ENCODE measurements around the gene HS3ST1.

The HS3ST1 gene

DNA sequence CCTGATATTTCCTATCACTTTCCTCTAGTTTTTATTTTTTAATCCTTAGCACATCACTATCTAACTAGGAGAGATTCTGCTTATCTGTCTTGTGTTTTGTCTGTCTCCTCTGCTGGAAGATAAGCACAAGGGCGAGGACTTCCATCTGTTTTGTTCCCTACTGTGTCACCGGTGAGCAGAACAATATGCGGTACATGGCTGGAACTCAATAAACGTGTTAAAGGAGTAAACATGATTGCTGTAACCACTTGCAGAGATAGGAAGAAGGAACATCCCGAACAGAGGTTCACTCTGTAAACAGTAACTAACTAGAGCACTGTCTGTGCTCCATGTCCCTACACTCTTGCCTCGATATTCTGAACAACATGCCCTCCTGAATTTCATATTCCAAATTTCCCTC, 5.2 kb downstream of the HS3ST1 start:
- no peak overlapping the region for H3K4me3 ChIP-seq (ENCODE audit: low read depth, low read length)
- no peak for DNase-seq (ENCODE audit: low read depth, low spot score)
- ChIA-PET CTCF (interaction anchor here (2.0 kb wide), 1 partner anchor 842 kb away, joined by 7 read pairs; no protein-coding TSS in a partner anchor), POLR2A (no interaction called here)
- TF ChIP-seq CTCF (IDR thresholded peaks at IDR 0.05; ENCODE audit: insufficient read depth, low read length, missing control alignments), result no peak

DNA sequence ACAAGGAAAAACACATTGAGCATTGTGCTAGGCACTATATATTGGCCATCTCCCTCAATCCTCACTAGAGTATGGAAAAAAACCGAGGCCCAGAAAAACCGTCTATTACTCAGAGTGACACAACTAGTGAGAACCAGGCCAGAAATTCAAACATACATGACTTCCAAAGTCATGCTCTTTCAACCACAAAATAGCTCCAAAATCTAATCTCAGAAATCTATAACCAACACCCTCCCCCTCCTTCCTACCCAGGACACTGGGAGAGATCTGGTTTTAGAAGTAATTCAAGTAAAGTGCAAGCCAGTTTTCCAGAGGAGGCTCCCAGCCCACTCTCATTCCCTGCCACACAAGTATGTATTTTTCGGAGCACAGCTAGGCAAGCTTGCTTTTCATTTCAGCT, 7.6 kb downstream of the HS3ST1 start:
- ChIA-PET CTCF (no interaction called here), POLR2A (no interaction called here)
- TF ChIP-seq CTCF (IDR thresholded peaks at IDR 0.05; ENCODE audit: insufficient read depth, low read length, missing control alignments), result no peak
- no peak overlapping the region for H3K4me3 ChIP-seq (ENCODE audit: low read depth, low read length)
- DNase-seq (ENCODE audit: low read depth, low spot score), result no peak

DNA sequence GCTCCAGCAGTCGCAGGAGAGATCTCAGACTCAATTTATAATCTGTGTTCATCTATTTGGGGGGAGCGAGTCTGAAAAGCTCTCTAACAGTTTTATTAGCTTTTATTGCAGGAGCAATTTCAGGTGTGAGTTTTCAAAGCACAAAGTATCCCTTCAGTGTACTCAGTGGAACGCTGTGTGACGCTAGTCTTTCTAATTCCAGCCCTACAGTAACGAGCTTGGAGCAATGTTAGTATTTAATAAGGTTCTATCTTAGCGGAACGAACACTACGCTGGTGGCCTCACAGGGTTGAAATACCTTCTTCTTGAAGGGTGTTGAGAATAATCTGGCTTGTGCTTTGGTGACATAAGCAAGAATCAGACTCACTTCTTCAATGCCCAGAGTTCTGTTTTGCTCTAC, 8.4 kb downstream of the HS3ST1 start:
- CTCF ChIA-PET, result no interaction called here
- no peak for DNase-seq (ENCODE audit: low read depth, low spot score)
- no peak overlapping the region for H3K4me3 ChIP-seq (ENCODE audit: low read depth, low read length)
- no peak for TF ChIP-seq CTCF (IDR thresholded peaks at IDR 0.05; ENCODE audit: insufficient read depth, low read length, missing control alignments)
- POLR2A ChIA-PET, result no interaction called here

DNA sequence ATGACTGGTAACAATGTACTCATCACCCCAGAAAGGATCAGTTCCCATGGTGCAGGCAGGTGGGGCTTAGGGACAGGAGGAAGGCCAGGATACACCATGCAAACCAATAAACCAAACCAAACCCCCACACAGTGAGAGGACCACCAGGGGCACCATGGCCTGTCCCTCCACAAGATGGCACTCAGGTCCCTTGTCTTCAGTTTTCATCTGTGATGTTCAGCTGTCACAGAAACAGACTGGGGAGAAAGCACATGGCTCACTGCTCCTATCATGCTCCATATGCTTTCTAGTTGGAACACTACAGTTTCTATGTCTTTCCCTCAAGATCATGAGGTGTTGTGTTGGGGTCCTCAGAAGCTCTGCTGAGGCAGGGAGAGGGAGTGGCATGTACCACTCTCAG, 10.1 kb downstream of the HS3ST1 start:
- no peak for DNase-seq (ENCODE audit: low read depth, low spot score)
- CTCF ChIA-PET, result no interaction called here

GRCh38 chr4:11416767-11417113, 12.0 kb downstream of the HS3ST1 start:
- ChIA-PET POLR2A (no interaction called here), CTCF (no interaction called here)
- no peak for DNase-seq (ENCODE audit: low read depth, low spot score)
- no peak for TF ChIP-seq CTCF (IDR thresholded peaks at IDR 0.05; ENCODE audit: insufficient read depth, low read length, missing control alignments)
- no peak overlapping the region for H3K4me3 ChIP-seq (ENCODE audit: low read depth, low read length)

More for the DNA sequence above, 10.1 kb downstream of the HS3ST1 start:
- POLR2A ChIA-PET, result no interaction called here
- TF ChIP-seq CTCF (IDR thresholded peaks at IDR 0.05; ENCODE audit: insufficient read depth, low read length, missing control alignments), result no peak
- H3K4me3 ChIP-seq (ENCODE audit: low read depth, low read length), result no peak overlapping the region

DNA sequence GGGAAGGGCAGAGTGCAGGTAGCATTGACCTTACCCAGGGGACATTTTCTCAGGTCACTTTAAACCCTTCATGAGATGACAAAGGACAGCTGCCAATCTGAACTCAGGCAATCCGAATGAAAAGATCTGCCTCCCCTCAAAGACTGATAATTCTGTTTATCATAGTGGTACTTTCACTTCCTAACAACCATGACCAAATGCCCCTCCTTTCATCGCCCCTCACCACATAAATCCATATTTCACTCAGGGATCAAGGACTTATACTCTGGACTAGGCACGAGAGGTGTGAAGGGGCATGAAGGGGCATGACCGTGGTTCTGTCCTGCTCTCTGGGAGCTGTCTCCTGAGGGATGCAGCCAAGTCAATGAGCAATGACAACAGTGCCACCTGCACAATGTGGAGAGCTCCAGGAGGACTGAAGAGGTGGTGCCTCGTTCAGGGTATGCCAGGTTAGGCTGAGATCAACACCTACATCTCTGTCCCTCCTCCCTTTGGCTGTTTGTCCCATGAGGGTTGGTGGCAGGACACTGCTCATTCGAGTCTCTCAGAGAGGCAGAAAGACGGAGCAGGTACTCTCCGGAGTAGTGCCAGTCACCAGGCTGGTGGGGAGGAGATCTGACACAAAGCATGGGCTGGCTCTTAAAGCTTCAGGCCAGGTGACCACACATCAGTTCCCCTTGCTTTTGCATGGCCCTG, 12.5 kb downstream of the HS3ST1 start:
- no peak overlapping the region for H3K4me3 ChIP-seq (ENCODE audit: low read depth, low read length)
- ChIA-PET CTCF (no interaction called here), POLR2A (no interaction called here)
- DNase-seq (ENCODE audit: low read depth, low spot score), result no peak
- TF ChIP-seq CTCF (IDR thresholded peaks at IDR 0.05; ENCODE audit: insufficient read depth, low read length, missing control alignments), result no peak
